ENCODE data around the gene FAM3C. TPM values are rescaled to one million over a fixed set of nuclear protein-coding genes. Genes with fewer than 3 reads are reported as not detected.
A peak's percentile ranks its signal among the peaks of the same experiment; 100 is the strongest.

The FAM3C gene
- total and polyA plus RNA-seq, 10 of the 15 experiments (the other 5 are each of a cell fraction or from before 2014, with no cell fraction given), result 11.0 to 110 (median 27.8) TPM

- TF ChIP-seq E2F4 (IDR thresholded peaks at IDR 0.05; ENCODE audit: low read depth, low read length) (no peak), SMAD5 (IDR thresholded peaks at IDR 0.05; ENCODE audit: low read depth) (no peak), JUNB (IDR thresholded peaks at IDR 0.05) (no peak), HDAC2 (IDR thresholded peaks at IDR 0.05) (no peak), ZNF687 (IDR thresholded peaks at IDR 0.05) (peak; percentile 96), REST (IDR thresholded peaks at IDR 0.05; ENCODE audit: low read depth, low read length) (no peak), MEF2A (IDR thresholded peaks at IDR 0.05; ENCODE audit: insufficient read depth, low read depth, low read length) (no peak), RCOR1 (conservative IDR thresholded peaks at IDR 0.05; ENCODE audit: low read depth, low read length) (no peak), TBL1XR1 (IDR thresholded peaks at IDR 0.05; ENCODE audit: low read depth, low read length) (no peak), ETV6 (conservative IDR thresholded peaks at IDR 0.05 in 1 of 2, IDR thresholded peaks at IDR 0.05 in 1 of 2; ENCODE audit: borderline replicate concordance in 1 of 2, low read depth in 1 of 2) (no peak), TCF12 (IDR thresholded peaks at IDR 0.05; ENCODE audit: low read depth, low read length) (no peak), IRF3 (IDR thresholded peaks at IDR 0.05) (no peak), MLLT1 (IDR thresholded peaks at IDR 0.05) (peak; percentile 13; the same call in 1 of the 2 replicates), SREBF1 (IDR thresholded peaks at IDR 0.05; ENCODE audit: low read length) (no peak), IKZF1 (conservative IDR thresholded peaks at IDR 0.05) (no peak), RFX5 (IDR thresholded peaks at IDR 0.05; ENCODE audit: low read depth, low read length) (no peak), ZBED1 (IDR thresholded peaks at IDR 0.05; ENCODE audit: borderline replicate concordance) (no peak)
Measured at GRCh38 chr7:121390109-121390508, 6.0 kb downstream of the FAM3C start (continued).

Data from GM12878 (cell line).